Stimulated activated CD4-positive, alpha-beta T cell treated with anti-CD3 and anti-CD28 coated beads, Interleukin-12 subunit alpha, Interleukin-12 subunit beta, amount 100 ng/mL, for 48 hours (primary cell): ENCODE data around the gene DPF3.

Experiments
- DNase-seq, 3 donors: peaks; one replicate each; pipeline ENCODE4 v3.0.0-alpha.2; 2020; ENCODE audit warnings: low read depth in 2 of 3, low spot score in 1 of 3

DPF3 gene

GRCh38 chr14:72688990-72689671 lies 204.8 kb downstream of the DPF3 start:
- no peak for DNase-seq

GRCh38 chr14:72686832-72687231 lies 207.1 kb downstream of the DPF3 start:
- DNase-seq: no peak

GRCh38 chr14:72686101-72686500 lies 207.8 kb downstream of the DPF3 start:
- DNase-seq: no peak

GRCh38 chr14:72685456-72685855 lies 208.4 kb downstream of the DPF3 start:
- DNase-seq: no peak

GRCh38 chr14:72683787-72684186 lies 210.1 kb downstream of the DPF3 start:
- no peak for DNase-seq

DNA sequence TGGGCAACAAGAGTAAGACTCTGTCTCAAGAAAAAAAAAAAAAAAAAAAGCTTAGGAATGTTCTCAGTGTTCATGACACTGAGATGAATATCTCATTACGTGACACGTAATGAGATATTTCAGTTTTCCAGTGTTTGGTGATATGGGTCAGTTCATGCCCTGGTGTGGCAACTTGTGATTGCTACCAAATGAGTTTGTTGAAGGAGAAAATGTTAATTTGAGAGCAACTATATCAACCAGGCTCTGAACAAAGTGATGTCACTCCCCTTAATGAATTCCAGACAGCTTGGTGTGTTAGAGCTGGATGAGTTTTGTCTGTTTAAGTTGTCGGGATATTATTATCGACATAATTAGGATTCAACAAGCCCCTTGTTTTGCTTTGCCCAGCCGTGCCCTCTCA lies 211.7 kb downstream of the DPF3 start:
- DNase-seq: no peak

DNA sequence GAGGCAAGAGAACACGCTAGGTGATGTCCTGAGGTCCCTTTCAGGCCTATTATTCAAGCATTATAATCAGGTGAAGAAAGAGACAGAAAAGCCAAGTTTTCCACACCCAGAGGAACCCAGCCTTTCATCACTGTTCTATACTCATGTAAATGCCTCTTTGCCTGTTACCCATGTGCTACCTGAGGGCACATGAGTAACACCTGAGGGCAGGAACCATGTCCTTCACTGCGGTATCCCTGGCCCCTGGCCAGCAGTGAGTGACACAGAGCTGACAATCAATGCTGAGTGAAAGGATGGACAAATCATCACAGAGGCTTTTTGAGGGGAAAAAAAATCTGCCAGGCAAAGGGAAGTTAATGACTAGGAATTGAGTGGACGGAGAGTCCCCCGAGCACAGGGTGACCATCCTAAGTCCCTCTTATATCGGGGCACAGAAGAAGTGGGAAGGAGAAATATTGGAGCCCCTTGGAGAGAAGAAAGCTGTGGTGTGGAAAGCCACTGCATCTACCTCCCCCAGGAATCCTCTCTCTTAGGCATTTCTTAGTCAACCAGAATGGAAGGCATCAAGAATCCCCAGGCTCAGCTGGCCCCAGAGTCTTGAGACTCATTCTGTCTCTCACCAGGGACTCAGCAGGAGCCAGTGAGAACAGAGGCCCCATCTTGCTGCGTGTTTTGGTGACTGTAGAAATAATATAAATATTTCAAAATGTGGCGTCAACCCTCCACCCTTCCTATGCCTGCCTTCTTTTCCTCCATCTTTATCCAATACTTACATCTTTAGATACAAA lies 212.9 kb downstream of the DPF3 start:
- no peak for DNase-seq

DNA sequence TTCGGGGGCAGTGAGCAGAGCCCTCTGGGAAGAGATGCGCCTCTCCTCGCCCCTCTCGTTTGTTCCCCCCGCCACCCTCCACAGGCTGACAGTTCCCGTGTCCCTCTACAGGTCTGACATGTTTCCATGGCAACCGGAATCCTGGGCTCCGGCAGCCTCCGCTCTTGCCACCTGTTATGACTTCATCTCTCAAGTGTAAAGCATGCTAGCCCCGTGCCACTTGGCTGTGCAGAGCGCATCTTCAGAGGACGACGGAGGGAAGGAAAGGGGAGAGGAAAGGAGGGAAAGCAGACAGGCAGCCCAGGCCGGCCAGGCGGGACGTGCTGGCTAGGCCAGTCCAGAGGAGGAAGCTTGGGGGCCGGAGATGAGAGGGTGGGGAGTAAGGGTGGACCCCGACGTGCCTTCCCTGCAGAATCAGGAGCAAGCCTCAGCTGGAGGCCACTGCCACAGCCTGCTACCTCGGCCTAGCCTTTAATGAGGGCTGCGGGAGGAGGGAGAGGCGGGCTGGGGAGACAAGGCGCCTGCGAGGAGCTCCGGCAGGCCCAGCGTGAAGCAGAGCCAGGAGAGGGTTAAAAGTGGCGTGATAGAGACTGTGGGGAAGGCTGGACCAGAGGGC lies 214.3 kb downstream of the DPF3 start:
- no peak for DNase-seq

- DNase-seq: no peak
Observed at GRCh38 chr14:72679141-72679535, 214.8 kb downstream of the DPF3 start.

- no peak for DNase-seq
Observed at GRCh38 chr14:72678356-72678755, 215.5 kb downstream of the DPF3 start.

GRCh38 chr14:72677664-72678063 lies 216.2 kb downstream of the DPF3 start:
- DNase-seq: no peak

GRCh38 chr14:72675126-72675525 lies 218.8 kb downstream of the DPF3 start:
- DNase-seq: no peak

- DNase-seq: no peak
Observed at GRCh38 chr14:72673179-72673578, 220.7 kb downstream of the DPF3 start.

GRCh38 chr14:72666610-72667009 lies 227.3 kb downstream of the DPF3 start:
- no peak for DNase-seq

DNA sequence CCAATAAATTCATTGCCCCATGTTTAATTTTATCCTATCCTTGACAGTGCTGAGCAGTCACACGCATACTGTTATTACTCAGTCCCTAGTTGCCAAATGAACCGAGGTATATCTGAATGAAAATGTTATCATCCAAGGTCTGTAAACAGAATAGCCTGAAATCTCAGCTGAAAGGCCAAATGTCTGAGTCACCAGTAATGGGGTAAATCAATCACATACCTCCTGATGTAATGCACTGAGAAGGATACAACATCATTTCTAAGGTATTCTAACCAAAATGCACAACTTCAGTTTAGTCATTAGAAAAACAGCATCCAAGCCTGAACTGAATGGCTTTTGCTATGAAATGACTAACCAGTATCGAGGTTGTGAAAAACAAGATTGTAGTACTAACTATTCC lies 228.6 kb downstream of the DPF3 start:
- DNase-seq: no peak

DNA sequence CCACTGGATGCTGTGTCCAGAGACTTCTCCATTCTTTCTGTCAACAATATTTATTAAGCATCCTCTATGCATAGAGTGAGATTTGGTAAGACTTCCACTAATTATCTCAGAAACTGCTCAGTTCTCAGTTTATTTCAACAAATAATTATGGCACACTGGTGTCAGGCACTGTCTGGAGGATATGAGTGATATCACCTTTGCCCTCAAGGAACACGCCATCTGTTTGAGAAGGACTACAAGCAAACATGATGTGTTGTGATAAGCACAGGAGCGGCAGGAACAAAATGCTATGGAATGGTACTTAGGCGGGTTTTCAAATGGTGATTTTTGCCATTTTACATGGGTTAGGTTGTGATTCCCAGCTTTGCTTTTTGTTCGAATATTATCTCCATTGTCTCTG lies 229.2 kb downstream of the DPF3 start:
- no peak for DNase-seq

DNA sequence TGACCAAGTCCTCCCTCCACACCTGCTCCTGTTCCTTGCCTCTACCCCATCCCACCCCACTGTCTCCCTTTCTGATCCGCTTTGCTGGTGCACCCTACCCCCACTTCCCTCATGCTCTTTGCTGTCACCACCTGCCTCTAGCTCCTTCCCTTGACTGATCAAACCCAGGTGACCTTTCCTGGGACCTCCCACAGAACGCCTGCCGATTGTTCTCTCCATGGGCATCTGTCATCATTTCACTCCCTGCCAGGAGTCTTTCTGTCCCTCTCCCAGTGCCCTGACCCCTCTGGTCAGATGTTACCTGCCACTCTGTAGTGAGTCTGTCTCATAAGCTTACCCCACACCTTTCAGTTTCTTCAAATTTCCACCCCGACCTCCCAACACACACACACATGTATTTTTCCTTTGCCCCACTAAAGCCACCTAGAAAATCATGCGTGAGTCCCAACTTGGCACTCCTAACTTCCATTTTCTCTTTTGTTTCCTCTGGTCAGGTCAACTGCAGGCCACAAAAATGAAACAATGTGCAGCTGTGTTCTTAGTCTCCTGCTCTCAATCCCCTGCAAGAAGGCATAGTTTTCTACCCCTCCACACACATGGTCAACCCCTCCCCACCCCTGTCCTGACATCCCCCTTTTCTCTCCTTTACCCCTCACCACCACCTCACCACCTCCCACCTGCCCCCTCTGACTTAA lies 229.8 kb downstream of the DPF3 start:
- DNase-seq: no peak

- DNase-seq: no peak
Observed at GRCh38 chr14:72663076-72663487, 230.8 kb downstream of the DPF3 start.

DNA sequence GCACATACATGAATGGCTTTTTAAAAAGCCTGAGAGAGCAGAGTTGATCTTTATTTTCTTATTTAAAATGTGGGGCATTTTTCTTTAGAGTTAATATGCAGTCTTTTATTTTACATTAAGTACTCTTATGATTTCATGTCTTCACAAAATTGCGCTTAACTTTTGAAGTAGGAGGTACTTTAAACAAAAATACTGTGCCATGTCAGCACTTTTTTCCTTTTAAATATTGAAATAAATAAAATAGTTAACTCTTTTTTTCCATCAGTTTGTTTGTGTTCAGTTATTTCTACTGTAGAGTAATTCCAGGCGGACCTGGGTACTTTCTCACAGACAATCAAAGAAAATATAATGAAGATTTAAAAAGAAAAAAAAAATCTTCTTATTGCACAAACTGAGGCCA lies 231.7 kb downstream of the DPF3 start:
- no peak for DNase-seq

DNA sequence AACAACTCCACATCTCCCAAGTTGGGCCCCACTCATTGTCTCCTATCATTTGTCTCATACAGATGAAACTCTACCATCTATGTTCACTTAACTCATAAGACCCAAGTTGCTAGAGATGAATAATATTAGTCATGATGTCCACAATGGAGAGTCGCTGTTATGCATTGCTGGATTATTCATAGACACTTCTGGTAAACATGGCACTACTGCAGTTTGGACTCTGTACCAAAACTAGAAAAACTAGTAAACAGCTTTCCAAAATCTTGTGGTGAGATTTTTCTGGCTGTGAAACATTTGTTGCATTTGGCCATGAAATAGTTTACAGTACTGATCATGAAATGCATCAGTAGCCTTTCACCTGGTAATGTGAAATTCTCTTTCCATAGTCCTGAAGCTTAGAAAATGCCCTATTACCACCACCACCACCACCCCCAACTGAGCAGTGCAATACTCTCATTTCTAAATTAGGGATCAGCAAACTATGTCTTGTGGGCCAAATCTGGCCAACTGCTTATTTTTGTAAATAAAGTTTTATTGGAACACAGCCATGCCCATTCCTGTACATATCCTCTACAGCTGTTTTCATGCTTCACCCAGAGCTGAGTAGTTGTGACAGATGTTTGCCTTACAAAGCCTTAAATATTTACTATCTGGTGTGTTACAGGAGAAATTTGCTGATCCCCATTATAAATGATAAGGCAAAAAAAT lies 236.5 kb downstream of the DPF3 start:
- no peak for DNase-seq

DNA sequence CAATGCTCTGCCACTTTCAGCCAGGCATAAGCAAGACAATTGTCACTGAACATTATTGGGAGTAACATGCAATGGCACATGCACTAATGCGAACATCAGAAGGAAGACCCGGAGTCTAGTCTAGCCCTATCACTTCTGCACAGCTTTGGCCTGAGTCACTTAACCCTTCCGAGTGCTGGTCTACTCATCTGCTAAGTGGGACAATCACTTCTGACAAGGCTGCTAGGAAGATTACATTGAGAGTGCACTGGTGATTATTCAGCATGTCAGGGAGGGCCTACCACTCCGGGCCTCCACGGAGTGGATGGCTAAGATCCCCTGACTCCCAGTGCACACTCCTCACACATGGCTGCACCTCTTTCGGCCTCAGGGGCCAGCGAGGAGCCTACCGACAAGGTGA lies 240.9 kb downstream of the DPF3 start:
- DNase-seq: no peak
